GM18526 (cell line): Measurements from ENCODE around the gene SLC16A9.

Experiments used
- POLR2A ChIP-seq: IDR thresholded peaks from 3 replicates; pipeline ENCODE4 v1.6.1; 2011; ENCODE audit not compliant: insufficient read length; ENCODE audit errors: extremely low read depth

Gene SLC16A9

GRCh38 chr10:59624951-59625350 is 84.7 kb downstream of the SLC16A9 start:
- TF ChIP-seq POLR2A, result no peak

- no peak for TF ChIP-seq POLR2A
Measured at GRCh38 chr10:59624136-59624535, 85.5 kb downstream of the SLC16A9 start.

DNA sequence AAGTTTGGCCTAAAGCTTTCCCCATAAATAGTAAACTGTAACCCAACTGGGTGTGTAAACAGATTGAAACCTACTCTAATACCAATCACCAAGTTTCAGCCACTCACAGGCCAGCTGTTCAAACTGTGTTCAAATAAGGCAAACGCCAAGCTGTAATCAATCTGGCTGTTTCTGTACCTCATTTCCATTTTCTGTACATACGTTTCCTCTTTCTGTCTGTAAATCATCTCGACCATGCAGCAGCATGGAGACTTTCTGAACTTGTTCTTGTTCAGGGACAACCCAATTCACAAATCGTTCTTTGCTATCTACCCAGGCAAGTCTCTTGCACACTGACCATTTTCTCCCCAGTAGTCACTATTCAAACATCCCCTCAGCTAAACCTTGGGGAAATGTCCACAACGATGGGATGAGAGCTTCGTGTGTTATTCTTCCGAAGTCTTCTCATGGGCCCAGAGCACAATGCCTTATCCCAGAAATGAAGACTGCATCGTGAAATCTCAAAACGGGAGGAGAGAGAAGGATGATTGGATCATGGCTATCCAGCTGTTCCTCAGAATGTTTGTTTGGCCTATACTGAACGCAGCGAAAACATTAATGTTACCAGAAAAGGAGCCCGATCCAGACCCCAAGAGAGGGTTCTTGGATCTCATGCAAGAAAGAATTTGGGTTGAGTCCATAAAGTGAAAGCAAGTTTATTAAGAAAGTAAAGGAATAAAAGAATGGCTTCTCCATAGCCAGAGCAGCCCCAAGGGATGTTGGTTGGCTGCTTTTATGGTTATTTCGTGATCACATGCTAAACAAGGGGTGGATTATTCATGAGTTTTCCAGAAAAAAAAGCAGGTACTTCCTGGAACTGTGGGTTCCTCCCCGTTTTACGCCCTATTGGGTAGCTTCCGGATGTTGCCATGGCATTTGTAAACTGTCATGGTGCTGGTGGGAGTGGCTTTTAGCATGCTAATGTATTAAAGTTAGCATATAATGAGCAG is 86.2 kb downstream of the SLC16A9 start:
- no peak for TF ChIP-seq POLR2A

DNA sequence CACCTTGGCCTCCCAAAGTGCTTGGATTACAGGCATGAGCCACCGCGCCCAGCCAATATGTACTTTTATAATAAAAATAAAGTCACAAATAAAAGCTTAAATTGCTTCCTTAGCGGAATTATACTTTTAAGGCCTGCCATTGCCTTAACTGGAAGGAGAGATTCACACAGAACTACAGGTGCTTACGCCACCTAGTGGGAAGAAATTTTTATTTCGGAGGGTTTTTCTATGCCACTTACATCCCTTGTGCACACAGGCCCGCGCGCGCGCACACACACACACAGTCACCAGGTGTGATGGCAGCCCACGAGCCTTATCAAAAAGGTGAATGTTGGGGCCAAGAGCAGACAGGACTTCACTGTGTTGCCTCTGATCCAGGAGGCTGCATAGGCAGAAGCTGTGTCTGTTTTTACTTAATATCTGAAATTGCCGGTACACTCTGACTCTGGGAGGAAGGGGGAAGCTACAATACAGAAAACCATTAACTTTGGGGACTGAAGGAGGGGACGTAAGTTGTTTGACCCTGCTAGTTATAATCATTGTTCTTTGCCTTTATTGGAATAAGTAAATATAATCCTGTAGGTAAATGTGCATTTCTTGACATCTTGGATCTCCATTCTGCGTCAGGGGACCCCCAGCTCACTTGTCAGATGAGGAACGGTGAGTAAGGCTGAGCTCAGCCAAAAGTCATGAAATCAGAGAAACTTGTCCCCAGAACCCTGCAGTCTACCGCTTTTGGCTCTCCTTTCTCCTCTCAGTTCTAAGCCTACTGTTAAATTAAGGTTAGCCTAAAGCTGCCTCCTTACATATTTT is 87.1 kb downstream of the SLC16A9 start:
- TF ChIP-seq POLR2A, result no peak

DNA sequence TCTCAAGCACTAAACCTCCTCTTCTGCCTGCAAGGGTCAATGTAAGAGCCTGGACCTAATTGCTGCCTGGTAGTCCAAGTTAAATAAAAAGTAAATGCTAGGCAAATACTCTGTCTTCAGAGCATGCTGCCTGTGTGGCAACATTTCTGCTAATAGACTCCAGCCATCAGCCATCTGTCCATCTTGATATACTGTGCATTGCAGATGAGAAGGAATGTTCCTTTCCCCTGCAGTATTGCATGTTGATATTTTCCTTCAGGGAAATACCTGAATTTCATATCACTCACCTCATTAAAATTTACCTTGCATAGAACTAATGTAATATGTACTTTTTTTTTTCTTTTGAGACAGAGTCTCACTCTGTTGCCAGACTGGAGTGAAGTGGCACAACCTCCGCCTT is 87.9 kb downstream of the SLC16A9 start:
- TF ChIP-seq POLR2A, result no peak

DNA sequence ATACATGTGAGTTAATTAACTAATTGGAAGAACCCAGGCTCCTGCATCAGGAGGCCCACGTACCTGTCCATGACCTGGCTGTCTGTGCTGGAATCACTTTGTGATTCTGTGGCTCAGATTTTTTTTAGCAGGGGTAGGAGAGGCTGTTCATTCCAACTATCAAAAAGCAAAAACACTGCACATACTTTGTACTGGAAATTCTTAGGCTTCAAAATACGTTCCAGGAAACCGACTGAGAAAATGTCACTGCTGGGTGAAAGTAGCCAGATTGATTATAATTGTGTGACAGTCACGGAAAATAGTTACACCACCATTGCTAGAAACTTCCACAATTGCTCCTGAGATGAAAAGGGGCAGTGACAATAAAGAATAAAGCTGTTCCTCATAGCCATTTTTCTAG is 91.0 kb downstream of the SLC16A9 start:
- no peak for TF ChIP-seq POLR2A

DNA sequence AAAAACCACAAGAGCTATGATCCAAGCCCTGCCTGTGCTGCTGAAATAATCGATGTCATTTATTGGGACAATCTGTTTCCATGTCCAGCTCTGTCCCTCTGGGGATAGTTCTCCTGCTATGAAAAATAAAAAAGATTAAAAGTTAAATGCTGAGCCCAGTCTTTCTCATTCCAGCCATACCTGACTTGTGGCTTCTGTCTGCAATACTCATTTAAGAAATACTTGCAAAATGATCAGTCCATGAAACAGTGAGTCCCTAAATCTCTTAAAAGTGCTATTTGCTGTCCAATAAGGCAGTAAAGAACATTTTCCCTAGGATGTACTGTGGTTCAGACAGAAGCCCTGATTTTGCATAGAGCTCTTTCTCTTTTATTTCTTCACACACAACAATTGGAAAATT is 91.7 kb downstream of the SLC16A9 start:
- no peak for TF ChIP-seq POLR2A

DNA sequence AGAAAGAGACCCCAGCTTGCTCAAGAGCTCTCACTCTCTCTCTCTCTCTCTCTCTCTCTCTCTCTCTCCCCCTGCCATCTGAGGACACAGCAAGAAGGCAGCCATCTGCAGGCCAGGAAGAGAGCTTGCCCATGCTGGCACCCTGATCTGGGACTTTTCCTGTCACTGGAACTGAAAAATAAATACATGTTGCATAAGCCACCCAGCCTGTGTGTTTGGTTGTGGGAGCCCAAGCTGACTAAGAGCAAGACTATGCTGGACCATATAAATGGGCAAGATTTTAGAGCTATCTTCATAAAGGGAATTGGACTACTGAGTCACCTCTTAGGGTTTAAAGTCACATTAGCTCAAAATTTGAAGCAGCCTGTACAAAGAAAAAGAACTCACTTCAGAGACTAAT is 98.6 kb downstream of the SLC16A9 start:
- no peak for TF ChIP-seq POLR2A

GRCh38 chr10:59607970-59608369 is 101.7 kb downstream of the SLC16A9 start:
- no peak for TF ChIP-seq POLR2A

- no peak for TF ChIP-seq POLR2A
Measured at GRCh38 chr10:59606551-59606961, 103.1 kb downstream of the SLC16A9 start.

GRCh38 chr10:59601985-59602384 is 107.7 kb downstream of the SLC16A9 start:
- no peak for TF ChIP-seq POLR2A
